Endothelial cell of hepatic sinusoid (primary cell): ENCODE measurements around the gene GOLGA7B.
"Not testable (repeated sequence)": the region's sequence is repeated elsewhere in the genome, so short reads cannot be mapped to it uniquely, and the experiment has no call there.

Experiments
- in situ Hi-C: cut with HindIII; loops from 2 replicates; pipeline ENCODE4 v1.10.0; 2017; ENCODE audit warnings: low sequenced_read_pairs

Gene GOLGA7B

DNA sequence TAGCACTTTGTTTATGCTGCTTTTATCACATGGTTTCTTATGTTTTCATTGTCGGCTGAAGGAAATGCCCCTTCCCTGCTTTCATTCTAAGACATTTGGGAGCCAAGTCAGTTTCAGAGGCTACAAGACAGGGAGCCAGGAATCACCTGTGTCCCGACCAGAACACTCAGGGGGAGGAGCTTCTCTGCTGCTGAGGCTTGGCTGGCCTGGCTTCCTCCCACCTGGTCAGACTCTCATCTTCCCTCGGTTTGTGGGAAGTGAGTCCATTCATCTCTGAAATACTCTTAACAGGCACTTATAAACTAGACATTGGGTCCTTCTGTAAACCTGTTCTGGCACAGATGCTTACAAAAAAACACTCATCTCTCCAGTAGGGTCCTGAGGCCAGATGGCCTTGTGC, 19.6 kb upstream of the GOLGA7B start:
- in situ Hi-C loops, result no loop called here

- in situ Hi-C loops, result no loop called here
These were observed 18.4 kb upstream of the GOLGA7B start for GRCh38 chr10:97831259-97831658.

DNA sequence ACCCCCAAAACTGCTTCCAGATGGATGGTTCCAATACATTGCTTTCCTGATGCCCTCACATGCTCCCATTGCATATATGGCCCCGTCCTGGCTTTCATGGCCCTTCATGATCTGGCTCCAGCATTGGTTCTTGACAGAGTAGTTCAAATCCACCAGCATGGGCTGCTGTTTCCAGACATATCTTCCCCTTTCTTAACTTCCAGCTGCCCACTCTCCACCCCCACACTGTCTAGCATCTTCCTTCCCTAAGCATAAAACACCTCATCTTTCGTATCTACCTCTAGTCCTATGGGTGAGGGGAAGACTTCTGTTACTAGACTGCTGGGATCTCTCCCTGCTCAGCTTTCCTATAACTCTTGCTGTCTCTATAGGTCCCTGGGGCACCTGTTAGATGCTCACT, 13.2 kb upstream of the GOLGA7B start:
- in situ Hi-C loops, result no loop called here

GRCh38 chr10:97838091-97838490, 11.6 kb upstream of the GOLGA7B start:
- in situ Hi-C loops, result no loop called here

GRCh38 chr10:97841166-97841565, 8.5 kb upstream of the GOLGA7B start:
- in situ Hi-C loops, result not testable (repeated sequence)

DNA sequence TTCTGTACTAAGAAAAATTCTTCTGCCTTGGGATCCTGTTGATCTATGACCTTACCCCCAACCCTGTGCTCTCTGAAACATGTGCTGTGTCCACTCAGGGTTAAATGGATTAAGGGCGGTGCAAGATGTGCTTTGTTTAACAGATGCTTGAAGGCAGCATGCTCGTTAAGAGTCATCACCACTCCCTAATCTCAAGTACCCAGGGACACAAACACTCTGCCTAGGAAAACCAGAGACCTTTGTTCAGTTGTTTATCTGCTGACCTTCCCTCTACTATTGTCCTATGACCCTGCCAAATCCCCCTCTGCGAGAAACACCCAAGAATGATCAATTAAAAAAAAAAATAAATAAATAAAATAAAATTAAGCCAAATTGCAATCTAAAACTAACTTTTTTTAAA, 7.5 kb upstream of the GOLGA7B start:
- in situ Hi-C loops, result not testable (repeated sequence)

- in situ Hi-C loops, result no loop called here
These were observed 6.9 kb upstream of the GOLGA7B start for GRCh38 chr10:97842656-97843280.

- in situ Hi-C loops, result no loop called here
These were observed 6.4 kb upstream of the GOLGA7B start for GRCh38 chr10:97843281-97843671.

GRCh38 chr10:97843972-97844371, 5.7 kb upstream of the GOLGA7B start:
- in situ Hi-C loops, result not testable (repeated sequence)

DNA sequence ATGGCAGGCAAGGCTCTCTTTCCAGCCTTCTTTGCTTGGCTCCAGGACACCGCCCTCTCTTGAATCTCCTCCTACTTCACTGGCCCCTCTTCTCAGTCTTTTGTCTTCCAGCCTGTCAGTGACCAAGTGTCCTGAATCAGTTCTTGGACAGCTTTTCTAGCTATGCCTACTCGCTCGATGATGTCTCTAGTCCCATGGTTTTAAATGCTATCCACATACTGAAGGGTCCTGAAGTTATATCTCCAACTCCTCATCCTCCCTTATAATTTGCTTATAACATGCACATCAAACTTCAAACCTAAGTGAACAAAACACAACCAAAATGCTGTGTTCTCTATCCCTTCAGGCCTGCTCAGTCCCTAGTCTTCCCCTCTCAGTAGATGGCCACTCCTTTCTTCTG, 5.0 kb upstream of the GOLGA7B start:
- in situ Hi-C loops, result no loop called here

DNA sequence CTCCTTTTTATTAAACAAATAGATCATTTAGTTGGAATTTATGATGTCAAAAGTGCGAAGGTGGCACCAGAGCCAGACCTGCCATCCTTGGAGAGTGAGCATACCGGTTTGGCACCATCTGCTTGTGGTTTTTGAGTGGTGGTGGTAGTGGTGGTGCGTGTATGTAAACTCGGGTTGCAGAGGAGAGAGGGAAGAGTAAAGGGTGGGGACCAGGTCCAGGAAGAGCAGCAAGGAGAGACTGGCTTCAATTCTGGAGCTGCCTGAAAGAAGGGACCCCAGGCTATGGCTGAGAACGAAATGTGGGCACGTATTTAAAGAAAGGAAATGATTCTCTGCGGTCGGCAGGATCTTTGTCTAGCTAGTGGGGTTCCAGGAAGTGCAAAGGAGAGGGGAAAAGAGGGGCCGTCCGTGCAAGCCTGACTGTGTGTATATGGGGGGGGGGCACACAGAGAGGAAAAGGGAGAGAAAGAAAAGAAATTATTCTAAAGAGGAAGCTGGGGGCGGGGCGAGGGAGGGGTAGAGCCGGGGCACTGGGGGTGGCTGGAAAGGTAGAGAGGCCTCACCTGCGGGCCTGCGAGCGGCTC, 448 bp upstream of the GOLGA7B start:
- in situ Hi-C loops, result no loop called here

DNA sequence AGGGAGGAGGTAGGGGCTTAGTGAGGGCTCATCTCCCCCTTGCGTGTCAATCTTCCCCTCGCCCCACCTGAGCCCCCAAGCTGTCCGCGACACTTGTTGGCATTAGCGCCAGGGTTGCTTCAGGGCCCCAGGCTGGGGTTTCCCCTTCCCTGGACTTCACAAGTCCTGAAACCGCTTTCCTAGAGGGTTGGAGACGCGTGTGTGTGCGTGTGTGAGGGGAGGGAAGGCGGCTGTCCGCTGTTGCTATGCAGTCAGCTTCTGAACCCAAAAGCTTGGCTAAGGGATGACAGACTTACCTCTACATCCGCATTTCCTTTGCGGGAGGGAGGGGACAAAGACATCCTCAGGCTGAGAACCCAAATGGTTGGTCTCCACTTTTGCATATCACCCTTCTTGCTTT, 803 bp downstream of the GOLGA7B start:
- in situ Hi-C loops, result no loop called here

DNA sequence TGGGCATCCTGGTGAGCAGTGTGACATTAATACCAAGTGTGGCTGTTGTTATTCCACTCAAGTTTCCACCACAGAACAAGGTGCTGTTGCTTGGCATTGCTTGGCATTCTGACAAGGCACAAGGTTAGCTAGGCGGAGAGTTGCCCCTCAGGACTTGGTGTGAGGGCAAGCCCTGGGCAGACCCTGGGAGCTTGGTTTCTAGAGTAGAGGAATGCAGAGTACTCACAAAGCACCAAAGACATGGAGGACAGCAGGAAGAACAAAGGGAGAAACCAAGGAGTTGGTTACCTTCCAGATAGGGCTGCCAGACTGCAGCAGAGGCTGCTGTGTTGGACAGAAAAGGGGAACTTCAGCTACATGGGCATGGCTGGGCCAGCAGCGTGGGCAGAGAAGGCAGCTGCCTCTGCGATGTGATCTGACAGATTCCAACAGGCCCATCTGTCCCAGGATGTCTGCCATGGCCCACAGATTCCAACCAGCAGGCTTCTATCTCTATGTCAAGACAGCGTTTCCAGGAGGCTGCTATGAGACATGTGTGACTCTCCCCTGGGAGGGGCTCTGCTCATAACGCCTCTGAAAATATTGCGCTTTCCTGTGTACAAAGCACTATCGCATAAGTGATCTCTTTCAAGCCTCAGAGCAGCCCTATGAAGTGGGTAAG, 1.8 kb downstream of the GOLGA7B start:
- in situ Hi-C loops, result no loop called here

DNA sequence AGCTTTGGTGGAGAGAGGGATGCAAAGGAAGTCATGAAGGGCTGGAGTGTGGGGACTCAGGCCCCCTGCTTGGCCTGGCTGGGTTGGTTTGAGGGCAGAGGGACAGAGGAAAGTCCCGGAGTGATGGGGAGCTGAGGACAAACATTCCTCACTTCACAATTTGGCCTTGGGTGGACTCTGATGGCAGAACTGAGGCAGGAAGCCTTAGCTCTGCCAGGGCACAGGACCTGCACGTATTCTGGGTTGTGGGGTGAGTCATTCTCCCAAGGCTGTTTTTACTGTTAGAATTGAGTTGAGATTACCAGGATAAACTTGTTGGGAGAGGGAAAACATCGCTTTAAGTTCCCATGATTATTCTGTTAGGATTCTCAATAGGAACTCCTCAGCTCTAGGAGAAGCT, 2.6 kb downstream of the GOLGA7B start:
- in situ Hi-C loops, result no loop called here

DNA sequence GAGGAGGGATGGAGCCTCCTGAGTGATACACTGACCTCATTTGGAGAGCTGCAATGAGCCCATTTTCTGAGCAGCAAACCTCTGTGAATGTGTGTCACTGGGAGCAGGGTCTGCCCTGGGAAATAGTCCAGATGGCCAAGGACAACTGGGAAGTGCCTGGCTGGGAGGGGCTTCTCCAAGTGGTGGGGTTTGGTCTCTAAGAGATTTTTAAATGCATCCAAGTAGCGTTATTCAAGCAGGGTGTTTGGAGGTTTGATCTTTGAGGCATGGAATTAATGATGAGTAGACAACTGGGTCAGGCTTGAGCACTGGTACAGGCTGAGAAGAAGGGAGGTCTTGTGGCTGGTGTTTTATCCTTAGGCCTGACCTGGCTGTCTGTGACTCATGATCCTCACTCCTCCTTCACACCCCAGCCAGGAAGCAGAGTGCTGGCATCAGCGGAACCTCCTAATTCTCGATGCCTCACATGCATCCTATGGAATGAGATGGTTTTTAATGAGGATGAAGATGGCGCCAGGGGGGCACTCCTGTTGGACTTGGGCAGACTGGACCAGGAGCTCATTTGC, 3.3 kb downstream of the GOLGA7B start:
- in situ Hi-C loops, result no loop called here

DNA sequence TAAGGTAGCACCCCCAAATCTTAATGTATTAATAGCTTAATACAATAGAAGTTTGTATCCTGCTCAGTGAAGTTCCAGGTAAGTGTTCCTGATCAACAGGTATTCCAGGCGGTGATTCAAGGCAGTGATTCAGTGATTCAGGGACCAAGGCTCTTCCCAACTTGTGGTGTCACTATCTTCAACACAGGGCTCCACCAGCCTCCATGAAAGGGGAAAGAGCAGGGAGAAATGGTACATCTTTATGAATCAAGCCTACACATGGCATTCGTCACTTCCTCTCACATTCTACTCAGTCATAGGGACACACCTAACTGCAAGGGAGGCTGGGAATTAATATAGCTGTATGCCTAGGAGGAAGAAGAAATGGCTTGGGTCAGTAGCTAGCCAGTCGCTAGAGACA, 5.1 kb downstream of the GOLGA7B start:
- in situ Hi-C loops, result no loop called here

DNA sequence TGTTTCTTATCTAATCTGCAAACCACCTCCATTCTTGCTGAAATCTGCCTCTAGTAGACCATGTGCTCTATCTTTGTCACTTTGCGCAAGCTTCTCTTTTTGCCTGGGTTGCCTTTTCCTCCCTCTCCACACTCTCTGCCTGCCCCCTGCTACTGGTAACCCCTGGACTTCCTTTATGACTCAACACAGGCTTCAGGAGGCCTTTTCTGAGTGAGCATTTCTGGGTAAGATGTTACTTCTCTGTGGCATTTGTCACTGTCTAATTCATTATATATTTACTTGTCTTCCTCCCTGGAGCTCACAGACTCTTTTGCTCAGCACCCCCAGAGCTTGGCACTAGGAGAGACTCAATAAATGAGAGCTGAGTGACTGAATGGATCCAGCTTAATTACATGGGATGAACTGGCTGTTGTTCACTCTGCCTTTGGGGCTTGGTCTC, 8.4 kb downstream of the GOLGA7B start:
- in situ Hi-C loops, result no loop called here

GRCh38 chr10:97861097-97861750, 11.6 kb downstream of the GOLGA7B start:
- in situ Hi-C loops, result no loop called here

GRCh38 chr10:97861924-97862323, 12.3 kb downstream of the GOLGA7B start:
- in situ Hi-C loops, result no loop called here

- in situ Hi-C loops, result no loop called here
These were observed 14.2 kb downstream of the GOLGA7B start for GRCh38 chr10:97863808-97864207.

- in situ Hi-C loops, result no loop called here
These were observed 15.8 kb downstream of the GOLGA7B start for GRCh38 chr10:97865488-97865887.
